ENCODE measurements around the gene ATG4B. TPM values are rescaled to one million over a fixed set of nuclear protein-coding genes. Genes with fewer than 3 reads are reported as not detected.

ATG4B gene
- total RNA-seq, 1 donor from 2014 or later, result 83.2 TPM

- Mint-ChIP-seq H3K4me3 (ENCODE audit: unreplicated experiment) (no peak overlapping the region), H3K27me3 (ENCODE audit: low read depth, unreplicated experiment) (no peaks in the 10 kb centered on the region), H3K27ac (ENCODE audit: unreplicated experiment) (no peak overlapping the region), H3K36me3 (ENCODE audit: low read depth, unreplicated experiment) (peaks cover 28% of the 10 kb centered on the region), H3K4me1 (ENCODE audit: low read depth, unreplicated experiment) (peaks cover 6% of the 10 kb centered on the region), H3K9me3 (ENCODE audit: unreplicated experiment) (peaks cover 6% of the 10 kb centered on the region)
- TF ChIP-seq EZH2 (IDR thresholded peaks at IDR 0.05; ENCODE audit: insufficient read depth, low read length), result no peak
- TF ChIP-seq, protein P1, sequence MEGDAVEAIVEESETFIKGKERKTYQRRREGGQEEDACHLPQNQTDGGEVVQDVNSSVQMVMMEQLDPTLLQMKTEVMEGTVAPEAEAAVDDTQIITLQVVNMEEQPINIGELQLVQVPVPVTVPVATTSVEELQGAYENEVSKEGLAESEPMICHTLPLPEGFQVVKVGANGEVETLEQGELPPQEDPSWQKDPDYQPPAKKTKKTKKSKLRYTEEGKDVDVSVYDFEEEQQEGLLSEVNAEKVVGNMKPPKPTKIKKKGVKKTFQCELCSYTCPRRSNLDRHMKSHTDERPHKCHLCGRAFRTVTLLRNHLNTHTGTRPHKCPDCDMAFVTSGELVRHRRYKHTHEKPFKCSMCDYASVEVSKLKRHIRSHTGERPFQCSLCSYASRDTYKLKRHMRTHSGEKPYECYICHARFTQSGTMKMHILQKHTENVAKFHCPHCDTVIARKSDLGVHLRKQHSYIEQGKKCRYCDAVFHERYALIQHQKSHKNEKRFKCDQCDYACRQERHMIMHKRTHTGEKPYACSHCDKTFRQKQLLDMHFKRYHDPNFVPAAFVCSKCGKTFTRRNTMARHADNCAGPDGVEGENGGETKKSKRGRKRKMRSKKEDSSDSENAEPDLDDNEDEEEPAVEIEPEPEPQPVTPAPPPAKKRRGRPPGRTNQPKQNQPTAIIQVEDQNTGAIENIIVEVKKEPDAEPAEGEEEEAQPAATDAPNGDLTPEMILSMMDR (IDR thresholded peaks at IDR 0.05; ENCODE audit: insufficient read depth, low read depth, low read length), result no peak
- Histone ChIP-seq H3K4me3 (ENCODE audit: insufficient read depth, low read depth, low read length) (no peak overlapping the region), H3K4me2 (ENCODE audit: low read length) (no peak overlapping the region), H3K36me3 (ENCODE audit: insufficient read depth, low read length) (no peaks in the 10 kb centered on the region), H3K9me3 (ENCODE audit: insufficient read depth, low read depth, low read length) (no peaks in the 10 kb centered on the region), H3K4me1 (ENCODE audit: insufficient read depth, low read length) (peaks cover 8% of the 10 kb centered on the region), H3K79me2 (ENCODE audit: insufficient read depth, low read length) (peaks cover 88% of the 10 kb centered on the region), H3K27me3 (ENCODE audit: insufficient read depth, low read length) (no peaks in the 10 kb centered on the region), H3K27ac (ENCODE audit: low read depth, low read length) (no peak overlapping the region), H4K20me1 (ENCODE audit: insufficient read depth, low read length) (peaks cover 78% of the 10 kb centered on the region), H3K9ac (ENCODE audit: low read length) (no peak overlapping the region), H2AFZ (ENCODE audit: low read depth, low read length) (no peak overlapping the region)
- FAIRE-seq (no peak), DNase-seq (ENCODE audit: low read depth) (peak; percentile 29)
These were observed 17.1 kb upstream of the ATG4B start for GRCh38 chr2:241620419-241620769.

DNA sequence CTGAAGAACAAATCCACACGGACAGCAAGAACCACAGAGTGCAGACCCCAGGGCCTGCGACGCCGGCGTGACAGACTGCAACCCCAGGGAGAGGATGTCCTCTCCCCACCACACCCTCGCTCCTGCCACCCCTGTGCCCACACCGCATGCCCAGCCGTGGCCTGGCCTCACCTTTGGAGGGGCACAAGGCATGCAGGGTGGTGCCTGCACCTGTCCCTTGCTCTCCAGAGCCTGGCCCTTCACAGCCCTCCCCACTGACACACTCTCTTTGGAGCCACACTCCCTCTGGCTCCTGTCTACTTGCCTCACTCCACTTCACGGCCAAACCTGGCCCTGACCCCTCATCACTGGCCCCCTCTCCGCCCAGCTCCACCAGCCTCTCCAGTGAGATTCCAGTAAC lies 9.8 kb upstream of the ATG4B start:
- FAIRE-seq (no peak), DNase-seq (ENCODE audit: low read depth) (no peak)
- Histone ChIP-seq H3K9me3 (ENCODE audit: insufficient read depth, low read depth, low read length) (no peaks in the 10 kb centered on the region), H3K4me3 (ENCODE audit: insufficient read depth, low read depth, low read length) (no peak overlapping the region), H3K27ac (ENCODE audit: low read depth, low read length) (no peak overlapping the region), H3K9ac (ENCODE audit: low read length) (no peak overlapping the region), H3K36me3 (ENCODE audit: insufficient read depth, low read length) (peaks cover 8% of the 10 kb centered on the region), H2AFZ (ENCODE audit: low read depth, low read length) (no peak overlapping the region), H3K27me3 (ENCODE audit: insufficient read depth, low read length) (no peaks in the 10 kb centered on the region), H3K4me1 (ENCODE audit: insufficient read depth, low read length) (peaks cover 6% of the 10 kb centered on the region), H3K79me2 (ENCODE audit: insufficient read depth, low read length) (peaks cover 90% of the 10 kb centered on the region), H4K20me1 (ENCODE audit: insufficient read depth, low read length) (peaks cover 84% of the 10 kb centered on the region), H3K4me2 (ENCODE audit: low read length) (no peak overlapping the region)
- peaks cover 5% of the 10 kb centered on the region for H3K4me1 Mint-ChIP-seq (ENCODE audit: low read depth, unreplicated experiment)
- TF ChIP-seq, protein P1 (IDR thresholded peaks at IDR 0.05; ENCODE audit: insufficient read depth, low read depth, low read length), result no peak
- TF ChIP-seq EZH2 (IDR thresholded peaks at IDR 0.05; ENCODE audit: insufficient read depth, low read length), result no peak
- H3K27ac Mint-ChIP-seq (ENCODE audit: unreplicated experiment), result no peak overlapping the region
- H3K9me3 Mint-ChIP-seq (ENCODE audit: unreplicated experiment), result no peaks in the 10 kb centered on the region
- peaks cover 18% of the 10 kb centered on the region for H3K36me3 Mint-ChIP-seq (ENCODE audit: low read depth, unreplicated experiment)
- no peak overlapping the region for H3K4me3 Mint-ChIP-seq (ENCODE audit: unreplicated experiment)
- no peaks in the 10 kb centered on the region for H3K27me3 Mint-ChIP-seq (ENCODE audit: low read depth, unreplicated experiment)

GRCh38 chr2:241629762-241630435 lies 7.6 kb upstream of the ATG4B start:
- Mint-ChIP-seq H3K9me3 (ENCODE audit: unreplicated experiment) (no peaks in the 10 kb centered on the region), H3K27ac (ENCODE audit: unreplicated experiment) (no peak overlapping the region)

More at GRCh38 chr2:241629762-241630435, 7.6 kb upstream of the ATG4B start:
- Histone ChIP-seq H3K4me3 (ENCODE audit: insufficient read depth, low read depth, low read length) (no peak overlapping the region), H3K27ac (ENCODE audit: low read depth, low read length) (peak overlapping the region; percentile 32), H3K4me1 (ENCODE audit: insufficient read depth, low read length) (peaks cover 6% of the 10 kb centered on the region), H3K36me3 (ENCODE audit: insufficient read depth, low read length) (peaks cover 14% of the 10 kb centered on the region), H3K9me3 (ENCODE audit: insufficient read depth, low read depth, low read length) (no peaks in the 10 kb centered on the region), H2AFZ (ENCODE audit: low read depth, low read length) (no peak overlapping the region), H4K20me1 (ENCODE audit: insufficient read depth, low read length) (peaks cover 89% of the 10 kb centered on the region), H3K79me2 (ENCODE audit: insufficient read depth, low read length) (peaks cover 95% of the 10 kb centered on the region), H3K9ac (ENCODE audit: low read length) (peak overlapping the region; percentile 30), H3K27me3 (ENCODE audit: insufficient read depth, low read length) (no peaks in the 10 kb centered on the region), H3K4me2 (ENCODE audit: low read length) (peak overlapping the region; percentile 69)
- Mint-ChIP-seq H3K36me3 (ENCODE audit: low read depth, unreplicated experiment) (peaks cover 21% of the 10 kb centered on the region), H3K4me3 (ENCODE audit: unreplicated experiment) (no peak overlapping the region), H3K4me1 (ENCODE audit: low read depth, unreplicated experiment) (peaks cover 6% of the 10 kb centered on the region), H3K27me3 (ENCODE audit: low read depth, unreplicated experiment) (no peaks in the 10 kb centered on the region)
- no peak for TF ChIP-seq EZH2 (IDR thresholded peaks at IDR 0.05; ENCODE audit: insufficient read depth, low read length)
- TF ChIP-seq, protein P1 (IDR thresholded peaks at IDR 0.05; ENCODE audit: insufficient read depth, low read depth, low read length), result no peak
- FAIRE-seq (no peak), DNase-seq (ENCODE audit: low read depth) (peak; percentile 78)
